Skeletal muscle tissue (tissue), 4 donors: ENCODE results near the gene ORC6. TPM values are rescaled to one million over a fixed set of nuclear protein-coding genes. Genes with fewer than 3 reads are reported as not detected.
A peak's percentile ranks its signal among the peaks of the same experiment; 100 is the strongest.

Source experiments
- H3K27ac ChIP-seq: one replicate; pipeline ENCODE4 v1.7.0; 2013; ENCODE audit warnings: mild to moderate bottlenecking, low read depth, low read length, inconsistent platforms
- H3K27me3 ChIP-seq, 3 donors: one replicate each; pipeline ENCODE4 v1.7.0; 2013; ENCODE audit warnings: low read length in 3 of 3; ENCODE audit not compliant: control insufficient read depth in 3 of 3, insufficient read depth in 3 of 3
- H3K36me3 ChIP-seq, 3 donors: one replicate each; pipeline ENCODE4 v1.7.0; 2013; ENCODE audit warnings: low read length in 3 of 3; ENCODE audit not compliant: control insufficient read depth in 3 of 3, insufficient read depth in 3 of 3
- H3K4me1 ChIP-seq, 3 donors: one replicate each; pipeline ENCODE4 v1.7.0; 2013; ENCODE audit warnings: low read length in 3 of 3, mild to moderate bottlenecking in 3 of 3; ENCODE audit not compliant: control insufficient read depth in 3 of 3, insufficient read depth in 3 of 3
- H3K4me3 ChIP-seq, 3 donors: one replicate each; pipeline ENCODE4 v1.7.0; 2013; ENCODE audit warnings: low read length in 3 of 3
- H3K9ac ChIP-seq, 3 donors: one replicate each; pipeline ENCODE4 v1.7.0; 2013; ENCODE audit warnings: low read length in 3 of 3, mild to moderate bottlenecking in 3 of 3, moderate library complexity in 2 of 3, low read depth in 1 of 3
- H3K9me3 ChIP-seq, 3 donors: one replicate each; pipeline ENCODE4 v1.7.0; 2013; ENCODE audit warnings: low read length in 3 of 3; ENCODE audit not compliant: control insufficient read depth in 3 of 3
- total RNA-seq: library from RNA; depleted of rRNA; stranded (reverse); fragments of >200 nt; gene quantifications from one replicate; pipeline ENCODE4 v1.2.3, GENCODE V29; 2014
- donor health status: Osteomylitis.

Gene ORC6
- total RNA-seq, 1 donor from 2014 or later: 3.1 TPM

- Histone ChIP-seq H3K9me3 (peaks cover 0 to 2% (median 0%) of the 10 kb centered on the region in 3 donors), H3K9ac (peak overlapping the region in 1 of 3 donors; percentile 40), H3K27me3 (no peaks in the 10 kb centered on the region), H3K4me3 (no peak overlapping the region), H3K4me1 (peaks cover 0 to 11% (median 6%) of the 10 kb centered on the region in 3 donors), H3K36me3 (peaks cover 0 to 29% (median 20%) of the 10 kb centered on the region in 3 donors), H3K27ac (no peak overlapping the region)
Measured at GRCh38 chr16:46729326-46729995, 40.0 kb downstream of the ORC6 start.

- Histone ChIP-seq H3K9ac (no peak overlapping the region), H3K27me3 (no peaks in the 10 kb centered on the region), H3K36me3 (peaks cover 0 to 29% (median 20%) of the 10 kb centered on the region in 3 donors), H3K27ac (no peak overlapping the region), H3K9me3 (peaks cover 0 to 1% (median 0%) of the 10 kb centered on the region in 3 donors), H3K4me1 (peaks cover 0 to 11% (median 6%) of the 10 kb centered on the region in 3 donors), H3K4me3 (no peak overlapping the region)
Measured at GRCh38 chr16:46730126-46730525, 40.7 kb downstream of the ORC6 start.

DNA sequence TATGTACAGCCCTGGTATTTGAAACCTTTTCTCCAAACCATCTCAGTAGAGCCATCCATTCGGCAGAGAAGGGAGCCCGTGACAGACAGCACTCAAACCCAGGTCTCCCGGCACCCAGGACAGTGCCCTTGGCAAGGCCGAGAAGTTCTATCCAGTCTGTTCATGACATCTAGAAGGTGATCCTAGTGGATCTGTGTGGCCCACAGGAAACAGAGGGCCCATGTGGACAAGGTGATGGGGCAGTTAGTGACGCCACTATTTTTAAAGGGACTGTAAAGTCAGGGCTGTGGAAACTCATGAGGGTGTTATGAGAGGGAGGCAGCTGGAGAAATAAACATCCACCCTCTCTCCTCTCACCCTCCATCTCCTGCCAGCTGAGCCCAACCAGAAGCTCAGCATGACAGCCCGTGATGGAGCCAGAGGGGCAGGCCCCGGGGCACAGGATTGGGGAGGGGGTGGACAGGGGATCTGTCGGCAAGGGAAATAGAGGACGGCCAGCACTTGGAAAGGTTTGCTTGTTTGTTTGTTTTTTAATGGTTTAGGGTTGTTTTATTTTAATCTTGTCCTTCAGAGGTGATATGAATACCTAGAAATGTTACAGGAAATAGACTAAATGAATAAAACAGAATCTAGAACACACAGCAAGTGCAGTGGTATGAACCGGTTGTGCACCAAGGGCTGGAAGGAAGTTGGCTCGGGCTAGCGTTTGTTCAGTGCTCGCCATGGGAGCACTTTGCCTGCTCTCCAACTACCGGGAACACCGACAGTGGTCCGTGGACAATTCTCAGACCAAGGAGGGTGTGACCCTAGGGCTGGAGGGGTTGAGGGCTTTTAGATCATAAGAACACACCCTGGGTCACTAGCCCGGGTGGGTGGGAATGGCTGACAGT lies 41.6 kb downstream of the ORC6 start:
- H3K36me3 ChIP-seq: peaks cover 0 to 29% (median 20%) of the 10 kb centered on the region in 3 donors
- no peak overlapping the region for H3K9ac ChIP-seq
- H3K9me3 ChIP-seq: no peaks in the 10 kb centered on the region
- no peak overlapping the region for H3K4me3 ChIP-seq
- no peaks in the 10 kb centered on the region for H3K27me3 ChIP-seq
- H3K4me1 ChIP-seq: peaks cover 0 to 15% (median 9%) of the 10 kb centered on the region in 3 donors
- H3K27ac ChIP-seq: no peak overlapping the region

DNA sequence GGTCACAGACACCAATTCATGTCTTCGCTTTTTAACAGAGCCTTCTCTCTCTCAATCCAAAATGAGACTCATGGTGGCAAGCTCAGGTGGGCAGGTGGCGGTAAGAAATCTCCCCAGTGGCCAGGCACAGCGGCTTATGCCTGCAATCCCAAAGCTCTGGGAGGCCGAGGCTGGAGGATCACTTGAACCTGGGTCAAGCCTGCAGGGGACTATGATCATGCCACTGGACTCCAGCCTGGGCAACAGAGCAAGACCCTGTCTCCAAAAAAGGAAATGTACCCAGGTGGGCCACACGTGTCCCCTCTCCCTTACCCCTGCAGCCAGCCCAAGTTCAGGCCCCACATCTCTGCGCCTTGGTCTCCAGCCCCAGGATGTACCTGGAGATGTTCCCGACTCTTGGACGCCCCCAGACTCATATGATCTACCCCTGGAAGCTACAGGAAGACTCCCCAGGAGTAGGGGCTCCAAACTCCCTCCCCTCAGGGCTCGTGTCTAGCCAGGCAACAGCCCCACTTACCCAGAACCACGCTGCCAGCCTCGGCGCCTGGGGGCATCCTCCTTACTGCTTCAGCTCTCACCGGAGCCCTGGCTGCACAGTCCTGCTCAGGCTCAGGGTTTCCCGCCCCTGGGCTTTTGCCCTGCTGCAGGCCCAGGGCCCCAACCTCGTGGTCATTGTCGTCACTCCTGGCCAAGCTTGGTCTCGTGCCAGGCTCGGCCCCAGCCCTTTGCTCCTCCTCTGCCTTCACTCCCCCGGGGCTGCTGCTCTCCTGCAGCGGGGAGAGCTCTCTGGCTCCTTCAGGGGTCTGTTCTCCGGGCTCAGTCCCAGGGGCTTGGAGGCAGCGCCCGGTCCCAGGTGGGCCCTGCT lies 42.5 kb downstream of the ORC6 start:
- Histone ChIP-seq H3K27me3 (no peaks in the 10 kb centered on the region), H3K4me3 (no peak overlapping the region), H3K27ac (no peak overlapping the region), H3K9me3 (no peaks in the 10 kb centered on the region), H3K36me3 (peaks cover 0 to 29% (median 20%) of the 10 kb centered on the region in 3 donors), H3K9ac (no peak overlapping the region), H3K4me1 (peaks cover 0 to 12% (median 9%) of the 10 kb centered on the region in 3 donors)

DNA sequence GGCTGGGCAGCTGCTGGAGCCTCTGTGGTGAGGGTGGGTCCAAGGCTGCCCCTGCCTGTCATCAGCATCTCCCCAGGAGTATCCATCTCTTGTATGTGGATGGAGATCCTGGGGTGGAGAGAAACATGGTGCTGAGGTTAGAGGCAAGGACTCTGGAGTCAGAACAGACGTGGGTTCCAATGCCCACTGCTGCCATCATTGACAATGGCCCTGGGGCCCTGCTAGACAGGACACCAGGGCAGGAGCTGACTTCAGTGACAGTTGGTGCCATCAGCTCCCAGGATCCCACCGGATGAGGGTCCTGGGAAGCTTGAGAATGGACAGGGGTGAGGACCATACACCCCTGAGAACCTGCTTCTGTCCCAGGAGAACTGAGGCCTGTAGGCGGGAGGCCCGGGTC lies 43.1 kb downstream of the ORC6 start:
- Histone ChIP-seq H3K9ac (no peak overlapping the region), H3K4me3 (no peak overlapping the region), H3K4me1 (peaks cover 0 to 15% (median 12%) of the 10 kb centered on the region in 3 donors), H3K27ac (no peak overlapping the region), H3K27me3 (no peaks in the 10 kb centered on the region), H3K36me3 (peaks cover 0 to 25% (median 16%) of the 10 kb centered on the region in 3 donors), H3K9me3 (no peaks in the 10 kb centered on the region)

GRCh38 chr16:46733319-46733830 lies 43.9 kb downstream of the ORC6 start:
- H3K36me3 ChIP-seq: peaks cover 0 to 20% (median 13%) of the 10 kb centered on the region in 3 donors
- H3K9ac ChIP-seq: no peak overlapping the region
- H3K27me3 ChIP-seq: no peaks in the 10 kb centered on the region
- peaks cover 0 to 21% (median 12%) of the 10 kb centered on the region in 3 donors for H3K4me1 ChIP-seq
- no peak overlapping the region for H3K4me3 ChIP-seq
- no peaks in the 10 kb centered on the region for H3K9me3 ChIP-seq
- no peak overlapping the region for H3K27ac ChIP-seq

DNA sequence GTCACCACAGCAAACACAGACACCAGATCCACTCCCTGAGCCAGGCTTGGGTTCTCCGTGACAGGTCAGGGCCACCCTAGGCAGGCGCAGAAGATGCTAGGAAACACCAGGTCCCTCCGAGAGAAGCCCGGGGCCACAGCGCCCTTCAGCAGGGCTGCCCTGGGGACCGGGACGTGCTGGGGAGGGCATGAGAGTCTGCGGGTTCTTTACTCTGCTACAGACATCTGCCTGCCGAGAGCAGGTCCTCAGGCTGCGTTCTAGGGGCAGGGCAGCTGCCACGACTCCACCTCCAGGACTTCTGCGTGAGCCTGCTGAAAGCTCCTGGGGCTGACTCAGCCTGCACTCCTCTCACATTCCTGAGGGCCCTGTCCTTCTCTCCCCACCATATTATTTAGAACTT lies 47.2 kb downstream of the ORC6 start:
- Histone ChIP-seq H3K27ac (no peak overlapping the region), H3K36me3 (peaks cover 0 to 8% (median 7%) of the 10 kb centered on the region in 3 donors), H3K27me3 (no peaks in the 10 kb centered on the region), H3K4me3 (no peak overlapping the region), H3K9ac (peak overlapping the region in 1 of 3 donors; percentile 8), H3K9me3 (no peaks in the 10 kb centered on the region), H3K4me1 (peaks cover 0 to 14% (median 6%) of the 10 kb centered on the region in 3 donors)

GRCh38 chr16:46737621-46738214 lies 48.3 kb downstream of the ORC6 start:
- peaks cover under 1 to 19% (median 10%) of the 10 kb centered on the region in 3 donors for H3K4me1 ChIP-seq
- H3K9me3 ChIP-seq: no peaks in the 10 kb centered on the region
- no peak overlapping the region for H3K9ac ChIP-seq
- no peak overlapping the region for H3K27ac ChIP-seq
- H3K27me3 ChIP-seq: no peaks in the 10 kb centered on the region
- no peak overlapping the region for H3K4me3 ChIP-seq
- peaks cover 0 to 5% (median 2%) of the 10 kb centered on the region in 3 donors for H3K36me3 ChIP-seq

DNA sequence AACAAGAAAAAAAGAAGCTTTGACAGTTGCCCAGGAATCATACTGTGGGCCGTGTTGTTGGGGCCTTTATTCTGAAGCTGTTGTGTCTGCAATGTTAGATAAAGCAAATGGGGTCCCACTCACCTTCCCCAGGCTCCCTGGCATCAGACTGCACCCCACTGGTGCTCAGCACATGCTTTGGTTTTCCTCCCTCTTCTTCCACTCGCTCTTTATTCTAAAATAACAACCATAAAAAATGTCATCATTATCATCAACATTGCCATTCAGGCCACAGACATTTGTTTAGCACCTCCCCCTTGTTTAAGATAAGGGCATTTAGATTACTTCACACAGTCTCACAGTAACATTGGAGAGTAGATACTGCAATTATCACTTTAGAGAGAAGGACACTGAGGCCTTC lies 50.5 kb downstream of the ORC6 start:
- no peaks in the 10 kb centered on the region for H3K9me3 ChIP-seq
- no peak overlapping the region for H3K4me3 ChIP-seq
- H3K27me3 ChIP-seq: no peaks in the 10 kb centered on the region
- H3K27ac ChIP-seq: no peak overlapping the region
- H3K4me1 ChIP-seq: peaks cover 10 to 28% (median 19%) of the 10 kb centered on the region in 3 donors
- peaks cover 0 to 4% (median 2%) of the 10 kb centered on the region in 3 donors for H3K36me3 ChIP-seq
- no peak overlapping the region for H3K9ac ChIP-seq
